GM23338 (cell line): Measurements from ENCODE around the gene EZH2.

Source experiments
- CTCF ChIP-seq, 2 experiments: fragments of 200-600 bp in 1 of 2; sonication (generic) in 1 of 2; conservative IDR thresholded peaks; 2 replicates each; pipeline versions ENCODE4 v1.5.1 to v1.6.1; 2016 to 2017; ENCODE audit warnings: antibody characterized with exemption in 2 of 2, low read depth in 2 of 2, mild to moderate bottlenecking in 2 of 2, moderate library complexity in 1 of 2
- EZH2 ChIP-seq: fragments of 200-600 bp; sonication (generic); IDR thresholded peaks from one replicate; pipeline ENCODE4 v1.8.0; 2017; ENCODE audit warnings: antibody characterized with exemption, mild to moderate bottlenecking, low read depth; ENCODE audit not compliant: unreplicated experiment
- EZH2phosphoT487 ChIP-seq: fragments of 200-600 bp; sonication (generic); IDR thresholded peaks from one replicate; pipeline ENCODE4 v1.8.1; 2018; ENCODE audit warnings: antibody characterized with exemption; ENCODE audit not compliant: unreplicated experiment
- JUNB ChIP-seq: IDR thresholded peaks from one replicate; pipeline ENCODE4 v1.6.1; 2016; ENCODE audit warnings: antibody characterized with exemption; ENCODE audit not compliant: unreplicated experiment
- POLR2AphosphoS5 ChIP-seq: IDR thresholded peaks from 2 replicates; pipeline ENCODE4 v1.6.1; 2016; ENCODE audit warnings: antibody characterized with exemption, low read depth
- REST ChIP-seq: IDR thresholded peaks from one replicate; pipeline ENCODE4 v1.6.1; 2018; ENCODE audit warnings: antibody characterized with exemption; ENCODE audit not compliant: unreplicated experiment
- ZNF331 ChIP-seq: fragments of 250-450 bp; sonication (Bioruptor Pico); IDR thresholded peaks from 2 replicates; pipeline ENCODE4 v1.5.0; 2020; ENCODE audit warnings: low read depth, mild to moderate bottlenecking, moderate library complexity

- no peak for TF ChIP-seq CTCF (conservative IDR thresholded peaks at IDR 0.05; ENCODE audit: low read depth in 2 of 2)
- no peak for TF ChIP-seq POLR2AphosphoS5
- TF ChIP-seq REST: no peak
- no peak for TF ChIP-seq EZH2
- no peak for TF ChIP-seq EZH2phosphoT487
- TF ChIP-seq JUNB: no peak
- TF ChIP-seq ZNF331 (CRISPR knock-in tag): no peak
Observed at GRCh38 chr7:148800677-148801076, 83.4 kb downstream of the EZH2 start.
